Ascending aorta (tissue), 2 donors: ENCODE data around the gene MCTP1. TPM values are rescaled to one million over a fixed set of nuclear protein-coding genes. Genes with fewer than 3 reads are reported as not detected.

Experiments
- DNase-seq, 2 donors: peaks; one replicate each; pipeline ENCODE4 v3.0.0-alpha.2; 2019; ENCODE audit warnings: low spot score in 2 of 2
- H3K27ac ChIP-seq, 2 donors: fragments of 200-600 bp; sonication (generic); one replicate each; pipeline ENCODE4 v1.5.1; 2016 to 2017; ENCODE audit warnings: mild to moderate bottlenecking in 1 of 2
- H3K27me3 ChIP-seq: fragments of 200-600 bp; sonication (generic); one replicate; pipeline ENCODE4 v1.5.1; 2017
- H3K36me3 ChIP-seq, 2 donors: fragments of 200-600 bp; sonication (generic); one replicate each; pipeline ENCODE4 v1.5.1; 2016
- H3K4me1 ChIP-seq, 2 donors: fragments of 200-600 bp; sonication (generic); one replicate each; pipeline ENCODE4 v1.5.1; 2016 to 2017; ENCODE audit warnings: mild to moderate bottlenecking in 1 of 2
- H3K4me3 ChIP-seq, 2 donors: fragments of 200-600 bp; sonication (generic); one replicate each; pipeline ENCODE4 v1.5.1; 2016 to 2017; ENCODE audit warnings: mild to moderate bottlenecking in 1 of 2
- H3K9me3 ChIP-seq, 2 donors: fragments of 200-600 bp; sonication (generic); one replicate each; pipeline ENCODE4 v1.5.1; 2016
- CTCF ChIP-seq, 3 experiments: fragments of 200-600 bp in 2 of 3; fragments of 450-650 bp in 1 of 3; sonication (generic) in 2 of 3; IDR thresholded peaks; one replicate each; pipeline ENCODE4 v1.5.1; 2016 to 2019; ENCODE audit warnings: antibody characterized with exemption in 3 of 3, mild to moderate bottlenecking in 1 of 3, moderate library complexity in 1 of 3
- intact Hi-C: fragments of 100-400 bp; cut with DNase I; formaldehyde crosslinking; loops from one replicate; pipeline ENCODE4 v1.15.1; 2023
- total RNA-seq: library from RNA; depleted of rRNA; stranded (reverse); fragments of >200 nt; gene quantifications from one replicate; pipeline ENCODE4 v1.1.0, GENCODE V29; 2016

MCTP1 gene
- total RNA-seq, 1 donor from 2014 or later = 112 TPM

DNA sequence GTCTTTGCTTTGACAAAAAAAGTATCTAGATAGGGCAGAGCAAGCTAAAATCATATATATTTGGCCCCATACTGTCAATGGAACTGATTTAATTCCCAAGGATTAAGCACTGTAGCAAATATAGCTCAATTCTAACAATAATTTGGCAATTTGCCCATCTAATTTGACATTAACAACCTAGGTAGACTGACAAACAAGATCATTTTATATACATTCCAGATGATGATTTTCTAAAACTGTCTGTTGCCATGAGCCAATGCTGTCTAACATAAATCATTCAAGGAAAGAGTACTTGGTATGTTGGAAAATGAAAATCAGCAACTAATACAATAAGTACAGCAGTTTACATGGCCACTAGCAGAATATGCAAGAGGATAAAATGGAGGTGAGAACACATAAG is 32.1 kb downstream of the MCTP1 start:
- no peak for DNase-seq
- Histone ChIP-seq H3K27ac (no peak overlapping the region), H3K36me3 (no peaks in the 10 kb centered on the region), H3K27me3 (no peaks in the 10 kb centered on the region), H3K4me1 (no peaks in the 10 kb centered on the region), H3K9me3 (no peaks in the 10 kb centered on the region), H3K4me3 (no peak overlapping the region)
- intact Hi-C loops = no loop called here
- no peak for TF ChIP-seq CTCF (IDR thresholded peaks at IDR 0.05)

DNA sequence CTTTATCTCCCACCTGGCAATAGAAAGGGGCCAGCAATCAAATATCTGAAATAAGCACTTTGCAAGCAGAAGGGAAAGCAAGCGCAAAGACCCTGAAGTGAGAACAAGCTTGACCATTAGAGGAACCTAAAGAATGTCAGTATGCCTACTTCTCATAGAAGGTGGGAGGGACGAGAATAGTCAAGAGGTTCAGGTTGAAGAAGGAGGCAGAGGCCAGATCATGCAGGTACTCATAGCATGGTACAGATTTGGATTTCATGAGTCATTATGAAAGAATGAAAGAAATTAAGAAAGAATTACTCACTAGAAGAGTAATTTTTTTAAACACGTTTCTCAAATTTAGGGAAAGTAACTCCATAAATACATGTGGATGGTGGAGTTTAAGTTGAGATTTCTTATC is 33.7 kb downstream of the MCTP1 start:
- TF ChIP-seq CTCF (IDR thresholded peaks at IDR 0.05) = no peak
- Histone ChIP-seq H3K9me3 (no peaks in the 10 kb centered on the region), H3K36me3 (no peaks in the 10 kb centered on the region), H3K4me1 (no peaks in the 10 kb centered on the region), H3K27ac (no peak overlapping the region), H3K4me3 (no peak overlapping the region), H3K27me3 (no peaks in the 10 kb centered on the region)
- intact Hi-C loops = no loop called here
- DNase-seq = no peak

DNA sequence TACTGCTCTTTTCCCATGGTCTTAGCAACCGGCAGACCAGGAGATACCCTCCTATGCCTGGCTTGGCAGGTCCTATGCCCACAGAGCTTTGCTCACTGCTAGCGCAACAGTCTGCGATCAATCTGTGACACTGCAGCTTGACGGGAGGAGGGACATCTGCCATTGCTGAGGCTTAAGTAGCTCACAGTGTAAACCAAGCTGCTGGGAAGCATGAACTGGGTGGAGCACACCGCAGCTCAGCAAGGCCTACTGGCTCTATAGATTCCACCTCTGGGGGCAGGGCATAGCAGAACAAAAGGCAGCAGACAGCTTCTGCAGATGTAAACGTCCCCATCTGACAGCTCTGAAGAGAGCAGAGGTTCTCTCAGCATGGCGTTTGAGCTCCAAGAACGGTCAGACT is 40.4 kb downstream of the MCTP1 start:
- intact Hi-C loops = no loop called here
- H3K27me3 ChIP-seq = no peaks in the 10 kb centered on the region
- H3K9me3 ChIP-seq = no peaks in the 10 kb centered on the region
- no peaks in the 10 kb centered on the region for H3K36me3 ChIP-seq
- no peak overlapping the region for H3K27ac ChIP-seq
- DNase-seq = no peak
- no peak for TF ChIP-seq CTCF (IDR thresholded peaks at IDR 0.05)
- no peak overlapping the region for H3K4me3 ChIP-seq
- H3K4me1 ChIP-seq = no peaks in the 10 kb centered on the region

DNA sequence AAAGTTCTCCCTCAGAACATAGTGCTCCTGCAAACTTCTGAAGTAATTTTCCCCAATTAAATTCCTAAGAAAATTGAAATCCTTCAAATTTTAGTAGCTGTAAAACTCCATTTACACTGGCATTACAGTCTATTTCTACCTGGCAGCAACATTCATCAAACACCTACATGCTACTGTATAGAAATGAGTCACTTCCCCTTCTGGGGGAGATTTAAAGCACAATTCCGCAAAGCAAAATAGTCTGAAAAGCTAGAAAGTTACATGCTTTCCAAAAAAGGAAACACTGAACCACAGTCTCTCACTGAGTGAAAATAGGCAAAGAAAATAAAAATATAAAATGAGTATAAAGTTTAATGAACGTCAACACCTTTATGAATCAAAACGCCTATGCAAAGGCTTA is 43.3 kb downstream of the MCTP1 start:
- no peak overlapping the region for H3K4me3 ChIP-seq
- no peaks in the 10 kb centered on the region for H3K27me3 ChIP-seq
- intact Hi-C loops = no loop called here
- no peaks in the 10 kb centered on the region for H3K9me3 ChIP-seq
- no peaks in the 10 kb centered on the region for H3K36me3 ChIP-seq
- no peak overlapping the region for H3K27ac ChIP-seq
- no peaks in the 10 kb centered on the region for H3K4me1 ChIP-seq
- no peak for TF ChIP-seq CTCF (IDR thresholded peaks at IDR 0.05)
- DNase-seq = no peak

GRCh38 chr5:95241161-95241560 is 43.7 kb downstream of the MCTP1 start:
- no peaks in the 10 kb centered on the region for H3K4me1 ChIP-seq
- no peak for TF ChIP-seq CTCF (IDR thresholded peaks at IDR 0.05)
- intact Hi-C loops = no loop called here
- no peaks in the 10 kb centered on the region for H3K27me3 ChIP-seq
- no peak overlapping the region for H3K4me3 ChIP-seq
- no peak overlapping the region for H3K27ac ChIP-seq
- H3K36me3 ChIP-seq = no peaks in the 10 kb centered on the region
- DNase-seq = no peak
- no peaks in the 10 kb centered on the region for H3K9me3 ChIP-seq

- intact Hi-C loops = no loop called here
- DNase-seq = no peak
- Histone ChIP-seq H3K27ac (no peak overlapping the region), H3K36me3 (no peaks in the 10 kb centered on the region), H3K4me3 (no peak overlapping the region), H3K9me3 (no peaks in the 10 kb centered on the region), H3K27me3 (no peaks in the 10 kb centered on the region), H3K4me1 (no peaks in the 10 kb centered on the region)
- no peak for TF ChIP-seq CTCF (IDR thresholded peaks at IDR 0.05)
Observed at GRCh38 chr5:95238560-95239325, 46.2 kb downstream of the MCTP1 start.
